Nephron progenitor cell (in vitro differentiated cells): ENCODE measurements around the gene PPP1CA.

ENCODE experiments used
- DNase-seq: peaks from one replicate; pipeline ENCODE4 v3.0.0; 2021
- H3K27ac Mint-ChIP-seq: 2 replicates; pipeline ENCODE4 v1.8.0; 2021; ENCODE audit warnings: mild to moderate bottlenecking, moderate library complexity, mixed read lengths
- H3K27me3 Mint-ChIP-seq: 2 replicates; pipeline ENCODE4 v1.8.0; 2021; ENCODE audit warnings: mild to moderate bottlenecking, low read depth, mixed read lengths; ENCODE audit not compliant: poor library complexity
- H3K36me3 Mint-ChIP-seq: 2 replicates; pipeline ENCODE4 v1.8.0; 2021; ENCODE audit warnings: low read depth, mixed read lengths
- H3K4me1 Mint-ChIP-seq: 2 replicates; pipeline ENCODE4 v1.8.0; 2021; ENCODE audit warnings: mixed read lengths
- H3K4me3 Mint-ChIP-seq: 2 replicates; pipeline ENCODE4 v1.8.0; 2021; ENCODE audit warnings: mild to moderate bottlenecking, moderate library complexity, mixed read lengths
- H3K9me3 Mint-ChIP-seq: 2 replicates; pipeline ENCODE4 v1.8.0; 2021; ENCODE audit warnings: mild to moderate bottlenecking, moderate library complexity, mixed read lengths
- TF ChIP-seq, protein P1 (sequence below): fragments of 200-600 bp; sonication (generic); IDR thresholded peaks from 2 replicates; pipeline ENCODE4 v1.5.0; 2021; ENCODE audit warnings: antibody characterized with exemption

Gene PPP1CA

DNA sequence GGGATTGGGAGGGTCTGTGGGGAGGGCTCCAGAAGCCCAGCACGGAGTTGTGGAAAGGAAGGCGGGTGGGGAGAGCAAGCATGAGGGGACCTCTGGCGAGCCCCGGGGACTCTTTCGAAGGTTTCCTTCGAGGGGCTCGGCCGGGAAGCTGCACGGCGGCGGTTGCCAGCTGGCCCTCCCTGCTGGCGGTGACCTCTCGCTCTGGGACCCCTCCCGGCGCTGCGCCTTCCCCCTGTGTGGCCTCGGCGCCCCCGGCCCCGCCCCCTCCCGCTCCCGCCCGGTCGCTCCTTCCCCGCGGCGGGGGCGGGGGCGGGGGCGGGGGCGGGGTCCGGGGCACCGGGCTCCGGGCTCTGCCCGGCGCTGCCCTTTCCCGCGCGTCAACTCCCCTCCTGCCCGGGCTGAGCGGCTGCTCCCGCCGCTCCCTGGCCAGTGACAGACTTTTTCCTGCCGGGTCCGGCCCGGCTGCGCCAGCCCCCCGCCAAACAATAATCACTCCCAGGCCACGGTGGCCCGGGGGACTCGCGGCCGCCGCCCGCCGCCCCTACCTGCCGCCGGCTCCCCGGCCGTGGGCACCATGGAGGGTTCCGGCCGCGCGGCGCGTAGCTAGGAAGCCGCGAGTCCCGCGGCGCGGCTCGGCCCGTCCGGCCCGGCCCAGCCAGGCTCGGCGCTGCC lies 29.2 kb downstream of the PPP1CA start:
- Mint-ChIP-seq H3K27ac (no peak overlapping the region), H3K36me3 (no peaks in the 10 kb centered on the region), H3K9me3 (no peaks in the 10 kb centered on the region), H3K4me1 (peaks cover 81% of the 10 kb centered on the region), H3K27me3 (peaks cover 2% of the 10 kb centered on the region), H3K4me3 (peak overlapping the region; percentile 84)
- peak; percentile 77 for DNase-seq
- TF ChIP-seq, protein P1, sequence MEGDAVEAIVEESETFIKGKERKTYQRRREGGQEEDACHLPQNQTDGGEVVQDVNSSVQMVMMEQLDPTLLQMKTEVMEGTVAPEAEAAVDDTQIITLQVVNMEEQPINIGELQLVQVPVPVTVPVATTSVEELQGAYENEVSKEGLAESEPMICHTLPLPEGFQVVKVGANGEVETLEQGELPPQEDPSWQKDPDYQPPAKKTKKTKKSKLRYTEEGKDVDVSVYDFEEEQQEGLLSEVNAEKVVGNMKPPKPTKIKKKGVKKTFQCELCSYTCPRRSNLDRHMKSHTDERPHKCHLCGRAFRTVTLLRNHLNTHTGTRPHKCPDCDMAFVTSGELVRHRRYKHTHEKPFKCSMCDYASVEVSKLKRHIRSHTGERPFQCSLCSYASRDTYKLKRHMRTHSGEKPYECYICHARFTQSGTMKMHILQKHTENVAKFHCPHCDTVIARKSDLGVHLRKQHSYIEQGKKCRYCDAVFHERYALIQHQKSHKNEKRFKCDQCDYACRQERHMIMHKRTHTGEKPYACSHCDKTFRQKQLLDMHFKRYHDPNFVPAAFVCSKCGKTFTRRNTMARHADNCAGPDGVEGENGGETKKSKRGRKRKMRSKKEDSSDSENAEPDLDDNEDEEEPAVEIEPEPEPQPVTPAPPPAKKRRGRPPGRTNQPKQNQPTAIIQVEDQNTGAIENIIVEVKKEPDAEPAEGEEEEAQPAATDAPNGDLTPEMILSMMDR, result no peak

DNA sequence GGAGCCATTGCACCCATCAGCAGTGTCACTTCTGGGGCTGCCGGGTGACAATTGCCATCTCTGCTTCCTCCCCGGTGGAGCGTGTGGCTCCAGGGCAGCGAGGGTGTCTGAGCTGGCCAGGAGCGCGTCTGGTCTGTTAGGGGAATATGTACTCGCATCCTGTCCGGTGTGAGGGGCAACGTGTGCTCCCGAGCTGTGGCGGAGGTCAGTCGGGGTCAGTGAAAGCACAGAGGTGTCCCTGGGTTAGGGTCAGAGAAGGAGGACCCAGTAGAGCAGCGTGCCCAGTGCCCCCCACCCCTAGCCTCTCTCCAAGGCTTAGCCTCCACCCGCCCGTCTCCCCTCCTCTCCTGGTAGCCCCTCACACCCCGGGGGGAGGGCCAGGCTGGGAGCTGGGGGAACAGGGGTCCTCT lies 29.7 kb downstream of the PPP1CA start:
- Mint-ChIP-seq H3K9me3 (no peaks in the 10 kb centered on the region), H3K27me3 (peaks cover 2% of the 10 kb centered on the region), H3K4me1 (peaks cover 79% of the 10 kb centered on the region), H3K36me3 (no peaks in the 10 kb centered on the region), H3K27ac (no peak overlapping the region), H3K4me3 (peak overlapping the region; percentile 84)
- DNase-seq, result peak; percentile 29
- TF ChIP-seq, protein P1, result no peak

DNA sequence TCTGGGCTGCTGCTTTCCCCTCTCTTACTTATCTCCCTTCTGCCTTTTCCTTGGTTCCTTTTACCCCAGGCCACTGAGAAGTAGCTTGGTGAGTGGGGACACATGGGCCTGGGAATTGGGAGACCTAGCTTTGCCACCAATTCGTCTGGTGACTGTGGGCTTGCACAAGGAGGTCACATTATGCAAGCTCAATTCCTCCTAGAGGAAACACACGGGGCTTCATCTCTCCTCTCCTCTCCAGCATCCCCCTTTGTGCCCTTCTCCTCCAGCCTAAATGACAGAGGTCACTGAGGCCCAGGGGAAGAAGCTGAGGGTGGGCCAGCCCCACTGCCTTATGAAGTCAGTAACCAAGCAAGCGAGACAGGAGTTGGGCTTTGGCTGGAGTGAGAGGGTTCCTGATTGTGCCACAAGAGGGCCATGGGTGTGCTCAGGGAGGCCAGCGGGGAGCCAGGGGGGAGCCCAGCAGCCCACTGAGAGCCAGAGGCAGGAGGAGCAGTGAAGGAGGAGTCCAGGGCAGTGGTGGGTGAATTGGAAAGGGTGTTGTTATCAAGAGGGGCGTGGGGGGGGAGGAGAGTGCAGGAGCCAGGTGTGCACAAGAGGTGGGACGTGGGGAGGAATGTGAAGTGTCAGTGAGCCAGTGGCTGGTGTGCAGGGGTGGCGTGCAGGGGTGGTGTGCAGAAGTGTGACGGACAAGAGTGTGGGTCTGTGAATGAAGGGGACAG lies 30.3 kb downstream of the PPP1CA start:
- peaks cover 2% of the 10 kb centered on the region for H3K27me3 Mint-ChIP-seq
- peaks cover 79% of the 10 kb centered on the region for H3K4me1 Mint-ChIP-seq
- no peaks in the 10 kb centered on the region for H3K9me3 Mint-ChIP-seq
- H3K4me3 Mint-ChIP-seq, result peak overlapping the region; percentile 84
- DNase-seq, result peak; percentile 54
- TF ChIP-seq, protein P1, result peak; percentile 36
- no peak overlapping the region for H3K27ac Mint-ChIP-seq
- H3K36me3 Mint-ChIP-seq, result no peaks in the 10 kb centered on the region

DNA sequence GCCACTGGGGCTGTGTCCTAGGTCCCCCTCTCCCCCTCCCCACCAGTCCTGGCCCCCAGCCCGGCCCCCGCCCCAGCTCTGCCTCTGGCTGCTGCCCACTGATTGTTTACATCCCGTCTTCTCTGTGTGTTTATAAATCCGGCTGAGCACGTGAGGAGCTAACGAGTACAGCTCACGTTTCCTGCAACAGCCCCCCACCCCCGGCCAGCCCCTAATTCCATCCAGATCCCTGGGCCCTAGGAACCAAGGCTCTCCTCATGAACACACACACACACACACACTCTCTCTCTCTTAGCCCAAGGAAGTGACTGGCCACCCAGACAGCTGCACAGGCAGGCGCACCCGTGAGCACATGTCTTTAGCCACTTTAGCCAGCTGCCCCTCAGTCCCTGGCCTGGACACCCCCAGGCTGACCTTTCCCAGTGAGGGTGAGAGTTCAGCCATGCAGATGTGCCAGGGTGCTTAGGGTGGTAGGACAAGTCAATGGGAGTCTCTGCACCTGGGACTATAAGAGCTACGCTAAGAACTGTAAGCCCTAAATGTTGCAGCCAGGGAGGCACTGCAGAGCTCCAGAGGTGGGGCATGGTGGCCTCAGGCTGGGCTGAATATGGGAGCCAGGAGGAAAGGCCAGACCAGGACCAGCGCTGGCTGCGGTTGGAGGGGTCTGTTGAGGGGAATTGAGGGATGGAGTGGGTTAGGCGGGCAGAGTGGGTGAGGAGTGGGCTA lies 31.1 kb downstream of the PPP1CA start:
- Mint-ChIP-seq H3K4me1 (peaks cover 79% of the 10 kb centered on the region), H3K9me3 (no peaks in the 10 kb centered on the region), H3K27me3 (peaks cover 2% of the 10 kb centered on the region), H3K4me3 (peak overlapping the region; percentile 53), H3K36me3 (no peaks in the 10 kb centered on the region), H3K27ac (peak overlapping the region; percentile 4)
- TF ChIP-seq, protein P1, result no peak
- peak; percentile 45 for DNase-seq

DNA sequence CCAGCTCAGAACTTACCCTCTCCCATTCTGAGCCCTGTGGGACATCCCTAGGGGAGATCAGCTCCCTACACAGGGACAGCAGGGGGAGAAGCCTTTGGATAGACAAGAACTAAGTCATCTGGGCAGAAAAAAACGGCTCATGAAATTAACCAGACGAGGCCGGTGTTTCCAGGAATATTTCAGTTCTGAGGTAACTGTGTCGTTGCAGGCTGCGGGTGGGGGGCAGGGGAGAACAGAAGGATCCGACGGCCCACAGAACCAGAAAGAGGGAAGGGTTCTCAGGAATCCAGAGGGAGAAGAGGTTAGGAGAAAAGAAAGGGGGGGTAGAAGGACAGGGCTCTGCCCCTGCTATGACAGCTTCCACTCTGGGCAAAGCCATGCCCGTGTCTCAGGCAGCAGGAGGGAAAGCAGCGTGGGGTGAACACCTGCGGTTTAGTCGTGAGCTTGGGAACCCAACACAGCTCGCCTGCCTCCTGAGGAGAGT lies 31.8 kb downstream of the PPP1CA start:
- Mint-ChIP-seq H3K4me1 (peaks cover 79% of the 10 kb centered on the region), H3K9me3 (no peaks in the 10 kb centered on the region), H3K4me3 (peak overlapping the region; percentile 15), H3K27ac (no peak overlapping the region), H3K27me3 (peaks cover 2% of the 10 kb centered on the region), H3K36me3 (no peaks in the 10 kb centered on the region)
- TF ChIP-seq, protein P1, result no peak
- DNase-seq, result no peak
